ENCODE measurements around the gene GDF10.

The GDF10 gene

DNA sequence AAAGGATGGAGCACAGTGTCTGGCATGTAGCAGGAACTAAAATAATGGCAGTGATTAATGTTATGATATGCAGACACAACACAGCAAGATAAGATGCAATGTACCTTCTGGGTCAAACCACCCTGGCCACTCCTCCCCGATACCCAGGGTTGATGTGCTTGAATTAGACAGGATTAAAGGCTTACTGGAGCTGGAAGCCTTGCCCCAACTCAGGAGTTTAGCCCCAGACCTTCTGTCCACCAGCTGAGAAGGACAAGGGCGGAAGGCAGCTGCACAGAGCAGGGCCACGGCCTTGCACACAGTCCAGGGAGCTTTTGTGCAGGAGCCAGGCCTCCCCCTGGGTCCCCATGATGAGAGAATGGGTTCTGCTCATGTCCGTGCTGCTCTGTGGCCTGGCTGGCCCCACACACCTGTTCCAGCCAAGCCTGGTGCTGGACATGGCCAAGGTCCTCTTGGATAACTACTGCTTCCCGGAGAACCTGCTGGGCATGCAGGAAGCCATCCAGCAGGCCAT is 48.2 kb downstream of the GDF10 start, which contains the start of gene RBP3 (continued):
- TF ChIP-seq, protein P1, sequence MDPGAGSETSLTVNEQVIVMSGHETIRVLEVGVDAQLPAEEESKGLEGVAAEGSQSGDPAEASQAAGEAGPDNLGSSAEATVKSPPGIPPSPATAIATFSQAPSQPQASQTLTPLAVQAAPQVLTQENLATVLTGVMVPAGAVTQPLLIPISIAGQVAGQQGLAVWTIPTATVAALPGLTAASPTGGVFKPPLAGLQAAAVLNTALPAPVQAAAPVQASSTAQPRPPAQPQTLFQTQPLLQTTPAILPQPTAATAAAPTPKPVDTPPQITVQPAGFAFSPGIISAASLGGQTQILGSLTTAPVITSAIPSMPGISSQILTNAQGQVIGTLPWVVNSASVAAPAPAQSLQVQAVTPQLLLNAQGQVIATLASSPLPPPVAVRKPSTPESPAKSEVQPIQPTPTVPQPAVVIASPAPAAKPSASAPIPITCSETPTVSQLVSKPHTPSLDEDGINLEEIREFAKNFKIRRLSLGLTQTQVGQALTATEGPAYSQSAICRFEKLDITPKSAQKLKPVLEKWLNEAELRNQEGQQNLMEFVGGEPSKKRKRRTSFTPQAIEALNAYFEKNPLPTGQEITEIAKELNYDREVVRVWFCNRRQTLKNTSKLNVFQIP (CRISPR knock-in tag; IDR thresholded peaks at IDR 0.05; ENCODE audit: borderline replicate concordance, low read depth): no peak
- no peak for TF ChIP-seq TOX (CRISPR knock-in tag; IDR thresholded peaks at IDR 0.05; ENCODE audit: borderline replicate concordance)
- no peak for TF ChIP-seq PPARA (CRISPR knock-in tag; IDR thresholded peaks at IDR 0.05; ENCODE audit: borderline replicate concordance)
- no peak for TF ChIP-seq ESRRG (CRISPR knock-in tag; IDR thresholded peaks at IDR 0.05)
- no peak for TF ChIP-seq GLIS3 (CRISPR knock-in tag; IDR thresholded peaks at IDR 0.05)

DNA sequence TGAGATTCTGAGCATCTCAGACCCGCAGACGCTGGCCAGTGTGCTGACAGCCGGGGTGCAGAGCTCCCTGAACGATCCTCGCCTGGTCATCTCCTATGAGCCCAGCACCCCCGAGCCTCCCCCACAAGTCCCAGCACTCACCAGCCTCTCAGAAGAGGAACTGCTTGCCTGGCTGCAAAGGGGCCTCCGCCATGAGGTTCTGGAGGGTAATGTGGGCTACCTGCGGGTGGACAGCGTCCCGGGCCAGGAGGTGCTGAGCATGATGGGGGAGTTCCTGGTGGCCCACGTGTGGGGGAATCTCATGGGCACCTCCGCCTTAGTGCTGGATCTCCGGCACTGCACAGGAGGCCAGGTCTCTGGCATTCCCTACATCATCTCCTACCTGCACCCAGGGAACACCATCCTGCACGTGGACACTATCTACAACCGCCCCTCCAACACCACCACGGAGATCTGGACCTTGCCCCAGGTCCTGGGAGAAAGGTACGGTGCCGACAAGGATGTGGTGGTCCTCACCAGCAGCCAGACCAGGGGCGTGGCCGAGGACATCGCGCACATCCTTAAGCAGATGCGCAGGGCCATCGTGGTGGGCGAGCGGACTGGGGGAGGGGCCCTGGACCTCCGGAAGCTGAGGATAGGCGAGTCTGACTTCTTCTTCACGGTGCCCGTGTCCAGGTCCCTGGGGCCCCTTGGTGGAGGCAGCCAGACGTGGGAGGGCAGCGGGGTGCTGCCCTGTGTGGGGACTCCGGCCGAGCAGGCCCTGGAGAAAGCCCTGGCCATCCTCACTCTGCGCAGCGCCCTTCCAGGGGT is 48.9 kb downstream of the GDF10 start:
- TF ChIP-seq ZC3H10 (CRISPR knock-in tag; IDR thresholded peaks at IDR 0.05) (no peak), RARB (CRISPR knock-in tag; IDR thresholded peaks at IDR 0.05) (no peak), TOX (CRISPR knock-in tag; IDR thresholded peaks at IDR 0.05; ENCODE audit: borderline replicate concordance) (no peak), ZNF8 (CRISPR knock-in tag; IDR thresholded peaks at IDR 0.05) (no peak), ZFP30 (CRISPR knock-in tag; IDR thresholded peaks at IDR 0.05) (no peak), BACH2 (CRISPR knock-in tag; IDR thresholded peaks at IDR 0.05; ENCODE audit: borderline replicate concordance) (no peak), PPARA (CRISPR knock-in tag; IDR thresholded peaks at IDR 0.05; ENCODE audit: borderline replicate concordance) (no peak), TCF4 (CRISPR knock-in tag; IDR thresholded peaks at IDR 0.05; ENCODE audit: borderline replicate concordance) (no peak), ARNTL (CRISPR knock-in tag; IDR thresholded peaks at IDR 0.05; ENCODE audit: borderline replicate concordance, low read depth) (no peak), ZNF70 (CRISPR knock-in tag; IDR thresholded peaks at IDR 0.05) (no peak), CSDC2 (CRISPR knock-in tag; IDR thresholded peaks at IDR 0.05) (no peak)
- TF ChIP-seq, protein P2, sequence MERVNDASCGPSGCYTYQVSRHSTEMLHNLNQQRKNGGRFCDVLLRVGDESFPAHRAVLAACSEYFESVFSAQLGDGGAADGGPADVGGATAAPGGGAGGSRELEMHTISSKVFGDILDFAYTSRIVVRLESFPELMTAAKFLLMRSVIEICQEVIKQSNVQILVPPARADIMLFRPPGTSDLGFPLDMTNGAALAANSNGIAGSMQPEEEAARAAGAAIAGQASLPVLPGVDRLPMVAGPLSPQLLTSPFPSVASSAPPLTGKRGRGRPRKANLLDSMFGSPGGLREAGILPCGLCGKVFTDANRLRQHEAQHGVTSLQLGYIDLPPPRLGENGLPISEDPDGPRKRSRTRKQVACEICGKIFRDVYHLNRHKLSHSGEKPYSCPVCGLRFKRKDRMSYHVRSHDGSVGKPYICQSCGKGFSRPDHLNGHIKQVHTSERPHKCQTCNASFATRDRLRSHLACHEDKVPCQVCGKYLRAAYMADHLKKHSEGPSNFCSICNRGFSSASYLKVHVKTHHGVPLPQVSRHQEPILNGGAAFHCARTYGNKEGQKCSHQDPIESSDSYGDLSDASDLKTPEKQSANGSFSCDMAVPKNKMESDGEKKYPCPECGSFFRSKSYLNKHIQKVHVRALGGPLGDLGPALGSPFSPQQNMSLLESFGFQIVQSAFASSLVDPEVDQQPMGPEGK (CRISPR knock-in tag; IDR thresholded peaks at IDR 0.05; ENCODE audit: borderline replicate concordance): no peak
- TF ChIP-seq, protein P1 (CRISPR knock-in tag; IDR thresholded peaks at IDR 0.05; ENCODE audit: borderline replicate concordance, low read depth): no peak
- TF ChIP-seq, protein P3, sequence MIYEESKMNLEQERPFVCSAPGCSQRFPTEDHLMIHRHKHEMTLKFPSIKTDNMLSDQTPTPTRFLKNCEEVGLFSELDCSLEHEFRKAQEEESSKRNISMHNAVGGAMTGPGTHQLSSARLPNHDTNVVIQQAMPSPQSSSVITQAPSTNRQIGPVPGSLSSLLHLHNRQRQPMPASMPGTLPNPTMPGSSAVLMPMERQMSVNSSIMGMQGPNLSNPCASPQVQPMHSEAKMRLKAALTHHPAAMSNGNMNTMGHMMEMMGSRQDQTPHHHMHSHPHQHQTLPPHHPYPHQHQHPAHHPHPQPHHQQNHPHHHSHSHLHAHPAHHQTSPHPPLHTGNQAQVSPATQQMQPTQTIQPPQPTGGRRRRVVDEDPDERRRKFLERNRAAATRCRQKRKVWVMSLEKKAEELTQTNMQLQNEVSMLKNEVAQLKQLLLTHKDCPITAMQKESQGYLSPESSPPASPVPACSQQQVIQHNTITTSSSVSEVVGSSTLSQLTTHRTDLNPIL (CRISPR knock-in tag; IDR thresholded peaks at IDR 0.05; ENCODE audit: low read depth): no peak
- TF ChIP-seq, protein P4, sequence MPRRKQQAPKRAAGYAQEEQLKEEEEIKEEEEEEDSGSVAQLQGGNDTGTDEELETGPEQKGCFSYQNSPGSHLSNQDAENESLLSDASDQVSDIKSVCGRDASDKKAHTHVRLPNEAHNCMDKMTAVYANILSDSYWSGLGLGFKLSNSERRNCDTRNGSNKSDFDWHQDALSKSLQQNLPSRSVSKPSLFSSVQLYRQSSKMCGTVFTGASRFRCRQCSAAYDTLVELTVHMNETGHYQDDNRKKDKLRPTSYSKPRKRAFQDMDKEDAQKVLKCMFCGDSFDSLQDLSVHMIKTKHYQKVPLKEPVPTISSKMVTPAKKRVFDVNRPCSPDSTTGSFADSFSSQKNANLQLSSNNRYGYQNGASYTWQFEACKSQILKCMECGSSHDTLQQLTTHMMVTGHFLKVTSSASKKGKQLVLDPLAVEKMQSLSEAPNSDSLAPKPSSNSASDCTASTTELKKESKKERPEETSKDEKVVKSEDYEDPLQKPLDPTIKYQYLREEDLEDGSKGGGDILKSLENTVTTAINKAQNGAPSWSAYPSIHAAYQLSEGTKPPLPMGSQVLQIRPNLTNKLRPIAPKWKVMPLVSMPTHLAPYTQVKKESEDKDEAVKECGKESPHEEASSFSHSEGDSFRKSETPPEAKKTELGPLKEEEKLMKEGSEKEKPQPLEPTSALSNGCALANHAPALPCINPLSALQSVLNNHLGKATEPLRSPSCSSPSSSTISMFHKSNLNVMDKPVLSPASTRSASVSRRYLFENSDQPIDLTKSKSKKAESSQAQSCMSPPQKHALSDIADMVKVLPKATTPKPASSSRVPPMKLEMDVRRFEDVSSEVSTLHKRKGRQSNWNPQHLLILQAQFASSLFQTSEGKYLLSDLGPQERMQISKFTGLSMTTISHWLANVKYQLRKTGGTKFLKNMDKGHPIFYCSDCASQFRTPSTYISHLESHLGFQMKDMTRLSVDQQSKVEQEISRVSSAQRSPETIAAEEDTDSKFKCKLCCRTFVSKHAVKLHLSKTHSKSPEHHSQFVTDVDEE (CRISPR knock-in tag; IDR thresholded peaks at IDR 0.05): no peak
- ATAC-seq: no peak

DNA sequence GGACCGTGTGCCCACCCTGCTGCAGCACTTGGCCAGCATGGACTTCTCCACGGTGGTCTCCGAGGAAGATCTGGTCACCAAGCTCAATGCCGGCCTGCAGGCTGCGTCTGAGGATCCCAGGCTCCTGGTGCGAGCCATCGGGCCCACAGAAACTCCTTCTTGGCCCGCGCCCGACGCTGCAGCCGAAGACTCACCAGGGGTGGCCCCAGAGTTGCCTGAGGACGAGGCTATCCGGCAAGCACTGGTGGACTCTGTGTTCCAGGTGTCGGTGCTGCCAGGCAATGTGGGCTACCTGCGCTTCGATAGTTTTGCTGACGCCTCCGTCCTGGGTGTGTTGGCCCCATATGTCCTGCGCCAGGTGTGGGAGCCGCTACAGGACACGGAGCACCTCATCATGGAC is 49.5 kb downstream of the GDF10 start:
- ATAC-seq: no peak
- TF ChIP-seq, protein P5, sequence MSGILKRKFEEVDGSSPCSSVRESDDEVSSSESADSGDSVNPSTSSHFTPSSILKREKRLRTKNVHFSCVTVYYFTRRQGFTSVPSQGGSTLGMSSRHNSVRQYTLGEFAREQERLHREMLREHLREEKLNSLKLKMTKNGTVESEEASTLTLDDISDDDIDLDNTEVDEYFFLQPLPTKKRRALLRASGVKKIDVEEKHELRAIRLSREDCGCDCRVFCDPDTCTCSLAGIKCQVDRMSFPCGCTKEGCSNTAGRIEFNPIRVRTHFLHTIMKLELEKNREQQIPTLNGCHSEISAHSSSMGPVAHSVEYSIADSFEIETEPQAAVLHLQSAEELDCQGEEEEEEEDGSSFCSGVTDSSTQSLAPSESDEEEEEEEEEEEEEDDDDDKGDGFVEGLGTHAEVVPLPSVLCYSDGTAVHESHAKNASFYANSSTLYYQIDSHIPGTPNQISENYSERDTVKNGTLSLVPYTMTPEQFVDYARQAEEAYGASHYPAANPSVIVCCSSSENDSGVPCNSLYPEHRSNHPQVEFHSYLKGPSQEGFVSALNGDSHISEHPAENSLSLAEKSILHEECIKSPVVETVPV (CRISPR knock-in tag; IDR thresholded peaks at IDR 0.05): no peak
- TF ChIP-seq SNAI2 (CRISPR knock-in tag; IDR thresholded peaks at IDR 0.05) (no peak), ZNF70 (CRISPR knock-in tag; IDR thresholded peaks at IDR 0.05) (no peak), GLIS3 (CRISPR knock-in tag; IDR thresholded peaks at IDR 0.05) (no peak), ARNTL (CRISPR knock-in tag; IDR thresholded peaks at IDR 0.05; ENCODE audit: borderline replicate concordance, low read depth) (no peak), ZFP30 (CRISPR knock-in tag; IDR thresholded peaks at IDR 0.05) (no peak), ESRRG (CRISPR knock-in tag; IDR thresholded peaks at IDR 0.05) (no peak), TCF4 (CRISPR knock-in tag; IDR thresholded peaks at IDR 0.05; ENCODE audit: borderline replicate concordance) (no peak), CSDC2 (CRISPR knock-in tag; IDR thresholded peaks at IDR 0.05) (no peak), PPARA (CRISPR knock-in tag; IDR thresholded peaks at IDR 0.05; ENCODE audit: borderline replicate concordance) (no peak), BACH2 (CRISPR knock-in tag; IDR thresholded peaks at IDR 0.05; ENCODE audit: borderline replicate concordance) (no peak), TOX (CRISPR knock-in tag; IDR thresholded peaks at IDR 0.05; ENCODE audit: borderline replicate concordance) (no peak), ZNF8 (CRISPR knock-in tag; IDR thresholded peaks at IDR 0.05) (no peak), ZC3H10 (CRISPR knock-in tag; IDR thresholded peaks at IDR 0.05) (no peak)
- TF ChIP-seq, protein P1 (CRISPR knock-in tag; IDR thresholded peaks at IDR 0.05; ENCODE audit: borderline replicate concordance, low read depth): no peak
- TF ChIP-seq, protein P2 (CRISPR knock-in tag; IDR thresholded peaks at IDR 0.05; ENCODE audit: borderline replicate concordance): no peak
